Upper lobe of left lung (tissue), 6 donors: ENCODE data around the gene STN1. TPM values are rescaled to one million over a fixed set of nuclear protein-coding genes. Genes with fewer than 3 reads are reported as not detected.

ENCODE experiments used
- ATAC-seq, 2 donors: fragments of 200-7000 bp; cut with Tn5 transposase; one replicate each; pipeline ENCODE4 v1.9.1; 2022; ENCODE audit warnings: mild to moderate bottlenecking in 2 of 2, moderate library complexity in 2 of 2; ENCODE audit not compliant: low FRiP score in 2 of 2
- DNase-seq, 2 donors: peaks; one replicate each; pipeline ENCODE4 v3.0.0-alpha.2; 2019 to 2020
- H3K27ac ChIP-seq, 4 donors: fragments of 200-600 bp; sonication (generic); one replicate each; pipeline ENCODE4 v1.5.1; 2016 to 2019
- H3K27me3 ChIP-seq, 4 donors: fragments of 200-600 bp; sonication (generic); one replicate each; pipeline ENCODE4 v1.5.1; 2017 to 2019
- H3K36me3 ChIP-seq, 4 donors: fragments of 200-600 bp; sonication (generic); one replicate each; pipeline ENCODE4 v1.5.1; 2016 to 2019
- H3K4me1 ChIP-seq, 4 donors: fragments of 200-600 bp; sonication (generic); one replicate each; pipeline ENCODE4 v1.5.1; 2018 to 2019
- H3K4me3 ChIP-seq, 4 donors: fragments of 200-600 bp; sonication (generic); one replicate each; pipeline ENCODE4 v1.5.1; 2017 to 2019; ENCODE audit warnings: mild to moderate bottlenecking in 2 of 4, moderate library complexity in 1 of 4
- H3K9me3 ChIP-seq, 4 donors: fragments of 200-600 bp; sonication (generic); one replicate each; pipeline ENCODE4 v1.5.1; 2018 to 2019
- CTCF ChIP-seq, 6 experiments: fragments of 450-650 bp in 4 of 6; fragments of 200-600 bp in 2 of 6; sonication (generic) in 2 of 6; IDR thresholded peaks; one replicate each; pipeline ENCODE4 v1.5.1; 2016 to 2019; ENCODE audit warnings: antibody characterized with exemption in 6 of 6
- EP300 ChIP-seq, 4 donors: sonication (generic); formaldehyde crosslinking; IDR thresholded peaks; one replicate each; pipeline ENCODE4 v1.5.1; 2017; ENCODE audit warnings: antibody characterized with exemption in 4 of 4, control low read depth in 2 of 4
- POLR2A ChIP-seq, 4 donors: fragments of 450-650 bp; IDR thresholded peaks; one replicate each; pipeline ENCODE4 v1.5.1; 2016 to 2017; ENCODE audit warnings: antibody characterized with exemption in 4 of 4, mild to moderate bottlenecking in 2 of 4
- POLR2AphosphoS5 ChIP-seq, 2 donors: sonication (generic); formaldehyde crosslinking; IDR thresholded peaks; one replicate each; pipeline ENCODE4 v1.5.1; 2017; ENCODE audit warnings: antibody characterized with exemption in 2 of 2
- WGBS, 2 donors: methylation state at CpG; one replicate each; pipeline ENCODE4 v1.1.5; 2017 to 2018; 5-methylcytosine and 5-hydroxymethylcytosine counted together
- total RNA-seq, 6 donors: library from RNA; depleted of rRNA in 4 of 6; stranded (reverse); fragments of >200 nt in 4 of 6; gene quantifications; one replicate each; pipeline versions ENCODE4 v1.1.0 to v1.2.1, GENCODE V29; 2016 to 2021
- donor health status: DM: no; HTN: no; CAD: no; lungs with moderate emphysema.
- donor health status: DM: no; HTN: yes; CAD: no; lungs with severe emphysema.

The STN1 gene
- total RNA-seq, 6 donors from 2014 or later: 36.3 to 71.4 (median 53.4) TPM

GRCh38 chr10:103931603-103932002, 13.6 kb upstream of the STN1 start:
- no peak overlapping the region for H3K4me3 ChIP-seq
- H3K9me3 ChIP-seq: no peaks in the 10 kb centered on the region
- WGBS, 2 donors: 97 to 100% methylated on average over 2 of the region's 2 CpGs
- no peaks in the 10 kb centered on the region for H3K4me1 ChIP-seq
- H3K27ac ChIP-seq: no peak overlapping the region
- DNase-seq: no peak
- no peaks in the 10 kb centered on the region for H3K27me3 ChIP-seq
- TF ChIP-seq POLR2AphosphoS5 (IDR thresholded peaks at IDR 0.05): no peak
- no peak for TF ChIP-seq POLR2A (IDR thresholded peaks at IDR 0.05)
- no peak for TF ChIP-seq EP300 (IDR thresholded peaks at IDR 0.05)
- TF ChIP-seq CTCF (IDR thresholded peaks at IDR 0.05): no peak
- ATAC-seq: no peak
- H3K36me3 ChIP-seq: no peaks in the 10 kb centered on the region

DNA sequence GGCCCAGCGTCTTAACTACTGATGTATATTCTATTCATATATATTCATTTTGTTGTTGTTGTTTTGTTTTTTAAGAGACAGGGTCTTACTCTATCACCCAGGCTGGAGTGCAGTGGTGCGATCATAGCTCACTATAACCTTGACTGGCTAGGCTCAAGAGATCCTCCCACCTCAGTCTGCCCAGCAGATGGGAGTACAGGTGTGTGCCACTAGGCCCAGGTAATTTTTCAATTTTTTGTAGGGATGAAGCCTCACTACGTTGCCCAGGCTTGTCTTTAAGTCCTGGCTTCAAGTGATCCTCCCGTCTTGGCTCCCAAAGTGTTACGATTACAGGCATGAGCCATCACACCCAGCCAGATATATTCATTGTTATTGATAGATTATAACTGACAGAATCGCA, 12.9 kb upstream of the STN1 start:
- TF ChIP-seq POLR2AphosphoS5 (IDR thresholded peaks at IDR 0.05) (no peak), CTCF (IDR thresholded peaks at IDR 0.05) (no peak), EP300 (IDR thresholded peaks at IDR 0.05) (no peak), POLR2A (IDR thresholded peaks at IDR 0.05) (no peak)
- Histone ChIP-seq H3K36me3 (no peaks in the 10 kb centered on the region), H3K9me3 (no peaks in the 10 kb centered on the region), H3K4me3 (no peak overlapping the region), H3K27ac (no peak overlapping the region), H3K4me1 (no peaks in the 10 kb centered on the region), H3K27me3 (no peaks in the 10 kb centered on the region)
- DNase-seq (no peak), ATAC-seq (no peak)
- WGBS, 2 donors: 95 to 96% methylated on average over 6 of the region's 6 CpGs

GRCh38 chr10:103930449-103930848, 12.5 kb upstream of the STN1 start:
- Histone ChIP-seq H3K27me3 (no peaks in the 10 kb centered on the region), H3K36me3 (no peaks in the 10 kb centered on the region), H3K4me1 (no peaks in the 10 kb centered on the region), H3K4me3 (no peak overlapping the region), H3K9me3 (no peaks in the 10 kb centered on the region), H3K27ac (no peak overlapping the region)
- ATAC-seq (no peak), DNase-seq (no peak)
- TF ChIP-seq POLR2A (IDR thresholded peaks at IDR 0.05) (no peak), POLR2AphosphoS5 (IDR thresholded peaks at IDR 0.05) (no peak), CTCF (IDR thresholded peaks at IDR 0.05) (no peak), EP300 (IDR thresholded peaks at IDR 0.05) (no peak)
- WGBS, 2 donors: 95 to 100% methylated on average over 1 of the region's 1 CpG

DNA sequence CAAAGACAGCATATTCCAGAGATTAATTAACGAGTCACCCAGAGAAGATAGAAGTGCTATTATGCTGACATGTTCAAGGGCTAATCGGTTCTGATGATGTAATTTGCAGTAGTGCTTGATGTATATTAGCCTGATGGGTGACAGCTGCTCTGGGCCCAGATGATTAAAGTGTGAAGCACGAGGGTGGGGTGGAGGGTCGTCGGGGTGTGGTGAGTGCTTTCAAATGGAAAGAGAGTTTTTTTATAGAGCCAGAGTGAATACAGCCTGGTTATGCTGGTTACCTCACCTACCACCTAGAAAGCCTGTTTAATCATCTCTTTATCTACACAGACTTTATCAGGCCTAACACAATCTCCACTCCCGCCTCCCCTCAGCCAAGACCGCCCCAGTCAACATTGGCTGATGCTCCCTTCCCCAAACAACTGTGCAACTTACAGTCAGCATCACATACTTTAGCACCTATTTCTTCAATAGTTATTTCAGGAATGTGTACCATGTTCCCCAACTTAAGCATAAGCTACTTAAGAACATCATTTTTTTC, 11.5 kb upstream of the STN1 start:
- no peaks in the 10 kb centered on the region for H3K27me3 ChIP-seq
- WGBS, 2 donors: 60 to 69% methylated on average over 7 of the region's 7 CpGs
- no peak overlapping the region for H3K27ac ChIP-seq
- H3K36me3 ChIP-seq: no peaks in the 10 kb centered on the region
- H3K4me1 ChIP-seq: no peaks in the 10 kb centered on the region
- ATAC-seq: no peak
- DNase-seq: no peak
- TF ChIP-seq EP300 (IDR thresholded peaks at IDR 0.05) (no peak), POLR2AphosphoS5 (IDR thresholded peaks at IDR 0.05) (no peak), POLR2A (IDR thresholded peaks at IDR 0.05) (no peak), CTCF (IDR thresholded peaks at IDR 0.05) (no peak)
- no peaks in the 10 kb centered on the region for H3K9me3 ChIP-seq
- no peak overlapping the region for H3K4me3 ChIP-seq

- Histone ChIP-seq H3K9me3 (no peaks in the 10 kb centered on the region), H3K27me3 (no peaks in the 10 kb centered on the region), H3K4me3 (no peak overlapping the region), H3K36me3 (no peaks in the 10 kb centered on the region), H3K4me1 (no peaks in the 10 kb centered on the region), H3K27ac (no peak overlapping the region)
- 95 to 97% methylated on average over 6 of the region's 6 CpGs for WGBS, 2 donors
- TF ChIP-seq POLR2AphosphoS5 (IDR thresholded peaks at IDR 0.05) (no peak), POLR2A (IDR thresholded peaks at IDR 0.05) (no peak), CTCF (IDR thresholded peaks at IDR 0.05) (no peak), EP300 (IDR thresholded peaks at IDR 0.05) (no peak)
- DNase-seq (no peak), ATAC-seq (no peak)
Observed at GRCh38 chr10:103928784-103929183, 10.8 kb upstream of the STN1 start.
